Effector memory CD8-positive, alpha-beta T cell (primary cell): ENCODE measurements around the gene CLIC6.

Experiments
- ATAC-seq: fragments of 150-1000 bp; cut with Tn5 transposase; replicated peaks from 2 replicates; pipeline ENCODE4 v1.10.0; 2021; ENCODE audit warnings: mild to moderate bottlenecking, moderate library complexity
- DNase-seq, 3 experiments: peaks; one replicate each; pipeline ENCODE4 v3.0.0; 2021
- H3K27ac Mint-ChIP-seq, 2 donors: one replicate each; pipeline ENCODE4 v1.8.0; 2022; ENCODE audit warnings: mild to moderate bottlenecking in 2 of 2, mixed read lengths in 2 of 2, moderate library complexity in 2 of 2
- H3K27me3 Mint-ChIP-seq, 2 donors: one replicate each; pipeline ENCODE4 v1.8.0; 2022; ENCODE audit warnings: mixed read lengths in 2 of 2
- H3K36me3 Mint-ChIP-seq: one replicate; pipeline ENCODE4 v1.8.0; 2022; ENCODE audit warnings: mild to moderate bottlenecking, moderate library complexity, mixed read lengths; ENCODE audit not compliant: insufficient read depth
- H3K4me1 Mint-ChIP-seq, 2 donors: one replicate each; pipeline ENCODE4 v1.8.0; 2022; ENCODE audit warnings: low read depth in 2 of 2, mixed read lengths in 2 of 2
- H3K4me3 Mint-ChIP-seq, 2 donors: one replicate each; pipeline ENCODE4 v1.8.0; 2022; ENCODE audit warnings: mild to moderate bottlenecking in 2 of 2, mixed read lengths in 2 of 2, moderate library complexity in 2 of 2
- H3K9me3 Mint-ChIP-seq, 2 donors: one replicate each; pipeline ENCODE4 v1.8.0; 2022; ENCODE audit warnings: mixed read lengths in 2 of 2

Gene CLIC6

GRCh38 chr21:34748862-34749261 is 80.1 kb downstream of the CLIC6 start:
- H3K4me1 Mint-ChIP-seq = peaks cover 0 to 4% of the 10 kb centered on the region in 2 donors
- H3K27ac Mint-ChIP-seq = no peak overlapping the region
- peaks cover 39 to 61% of the 10 kb centered on the region in 2 donors for H3K27me3 Mint-ChIP-seq
- DNase-seq = no peak
- no peaks in the 10 kb centered on the region for H3K9me3 Mint-ChIP-seq
- H3K4me3 Mint-ChIP-seq = no peak overlapping the region
- ATAC-seq = no peak
- H3K36me3 Mint-ChIP-seq = peaks cover 9% of the 10 kb centered on the region

- Mint-ChIP-seq H3K27me3 (peaks cover 46 to 62% of the 10 kb centered on the region in 2 donors), H3K4me1 (no peaks in the 10 kb centered on the region), H3K36me3 (peaks cover 7% of the 10 kb centered on the region), H3K27ac (peak overlapping the region in 1 of 2 donors; percentile 3), H3K4me3 (no peak overlapping the region), H3K9me3 (no peaks in the 10 kb centered on the region)
- ATAC-seq = no peak
- DNase-seq = no peak
These were observed 86.2 kb downstream of the CLIC6 start for GRCh38 chr21:34754690-34755647.

GRCh38 chr21:34761758-34762330 is 93.0 kb downstream of the CLIC6 start:
- H3K36me3 Mint-ChIP-seq = no peaks in the 10 kb centered on the region
- DNase-seq = no peak

GRCh38 chr21:34762786-34763185 is 94.0 kb downstream of the CLIC6 start:
- Mint-ChIP-seq H3K9me3 (no peaks in the 10 kb centered on the region), H3K27ac (peak overlapping the region in 1 of 2 donors; percentile 36), H3K4me3 (no peak overlapping the region), H3K4me1 (no peaks in the 10 kb centered on the region), H3K27me3 (no peaks in the 10 kb centered on the region), H3K36me3 (no peaks in the 10 kb centered on the region)
- ATAC-seq (no peak), DNase-seq (no peak)

More at GRCh38 chr21:34761758-34762330, 93.0 kb downstream of the CLIC6 start:
- no peak overlapping the region for H3K27ac Mint-ChIP-seq
- no peak overlapping the region for H3K4me3 Mint-ChIP-seq
- no peaks in the 10 kb centered on the region for H3K9me3 Mint-ChIP-seq
- no peaks in the 10 kb centered on the region for H3K27me3 Mint-ChIP-seq
- H3K4me1 Mint-ChIP-seq = no peaks in the 10 kb centered on the region
- no peak for ATAC-seq

- Mint-ChIP-seq H3K27me3 (peaks cover 0 to under 1% of the 10 kb centered on the region in 2 donors), H3K4me1 (no peaks in the 10 kb centered on the region), H3K9me3 (no peaks in the 10 kb centered on the region), H3K27ac (no peak overlapping the region), H3K4me3 (no peak overlapping the region), H3K36me3 (no peaks in the 10 kb centered on the region)
- ATAC-seq = no peak
- no peak for DNase-seq
These were observed 96.0 kb downstream of the CLIC6 start for GRCh38 chr21:34764715-34765284.

GRCh38 chr21:34765619-34766018 is 96.8 kb downstream of the CLIC6 start:
- no peaks in the 10 kb centered on the region for H3K4me1 Mint-ChIP-seq
- no peaks in the 10 kb centered on the region for H3K36me3 Mint-ChIP-seq
- H3K27ac Mint-ChIP-seq = no peak overlapping the region
- ATAC-seq (no peak), DNase-seq (no peak)
- H3K9me3 Mint-ChIP-seq = no peaks in the 10 kb centered on the region
- H3K4me3 Mint-ChIP-seq = no peak overlapping the region
- peaks cover 0 to 7% of the 10 kb centered on the region in 2 donors for H3K27me3 Mint-ChIP-seq

GRCh38 chr21:34766862-34767261 is 98.1 kb downstream of the CLIC6 start:
- Mint-ChIP-seq H3K27ac (no peak overlapping the region), H3K36me3 (no peaks in the 10 kb centered on the region), H3K4me3 (no peak overlapping the region), H3K27me3 (peaks cover 0 to 7% of the 10 kb centered on the region in 2 donors), H3K4me1 (no peaks in the 10 kb centered on the region), H3K9me3 (no peaks in the 10 kb centered on the region)
- DNase-seq (no peak), ATAC-seq (no peak)
